Neural cell (in vitro differentiated cells): ENCODE data around the gene RANBP10.

Source experiments
- CTCF ChIP-seq: fragments of 450-650 bp; IDR thresholded peaks from 2 replicates; pipeline ENCODE4 v1.5.1; 2014; ENCODE audit warnings: antibody characterized with exemption, mild to moderate bottlenecking, moderate library complexity; ENCODE audit not compliant: poor library complexity, severe bottlenecking
- EP300 ChIP-seq: fragments of 450-650 bp; conservative IDR thresholded peaks from 2 replicates; pipeline ENCODE4 v1.6.1; 2014; ENCODE audit warnings: antibody characterized with exemption, mild to moderate bottlenecking, moderate library complexity; ENCODE audit not compliant: poor library complexity, severe bottlenecking
- EZH2 ChIP-seq: fragments of 200-600, 300-800 bp; shearing (Covaris generic), sonication (generic); IDR thresholded peaks from 2 replicates; pipeline ENCODE4 v1.6.1; 2014; ENCODE audit warnings: antibody characterized with exemption, low read length, borderline replicate concordance, mild to moderate bottlenecking; ENCODE audit not compliant: insufficient read depth, poor library complexity, severe bottlenecking
- SMC3 ChIP-seq: fragments of 450-650 bp; conservative IDR thresholded peaks from 2 replicates; pipeline ENCODE4 v1.6.1; 2014; ENCODE audit warnings: antibody characterized with exemption, mild to moderate bottlenecking, moderate library complexity; ENCODE audit not compliant: poor library complexity
- TAF1 ChIP-seq: IDR thresholded peaks from 2 replicates; pipeline ENCODE4 v1.6.1; 2012; ENCODE audit warnings: low read depth

- TF ChIP-seq EP300 = no peak
- no peak for TF ChIP-seq TAF1
- TF ChIP-seq CTCF = no peak
- no peak for TF ChIP-seq SMC3
- no peak for TF ChIP-seq EZH2
These were observed 32.5 kb downstream of the RANBP10 start for GRCh38 chr16:67773569-67774456.
